ENCODE data around the gene PARP15. TPM values are rescaled to one million over a fixed set of nuclear protein-coding genes. Genes with fewer than 3 reads are reported as not detected.

Gene PARP15
- total RNA-seq, 1 donor from 2014 or later, result 1.1 TPM

DNA sequence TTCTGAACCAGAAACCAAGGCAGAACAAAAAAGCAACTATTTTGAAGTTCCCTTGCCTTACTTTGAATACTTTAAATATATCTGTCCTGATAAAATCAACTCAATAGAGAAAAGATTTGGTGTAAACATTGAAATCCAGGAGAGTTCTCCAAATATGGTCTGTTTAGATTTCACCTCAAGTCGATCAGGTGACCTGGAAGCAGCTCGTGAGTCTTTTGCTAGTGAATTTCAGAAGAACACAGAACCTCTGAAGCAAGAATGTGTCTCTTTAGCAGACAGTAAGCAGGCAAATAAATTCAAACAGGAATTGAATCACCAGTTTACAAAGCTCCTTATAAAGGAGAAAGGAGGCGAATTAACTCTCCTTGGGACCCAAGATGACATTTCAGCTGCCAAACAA lies 8.7 kb upstream of the PARP15 start:
- DNase-seq (ENCODE audit: extremely low read depth, low read depth, low spot score), result no peak

DNA sequence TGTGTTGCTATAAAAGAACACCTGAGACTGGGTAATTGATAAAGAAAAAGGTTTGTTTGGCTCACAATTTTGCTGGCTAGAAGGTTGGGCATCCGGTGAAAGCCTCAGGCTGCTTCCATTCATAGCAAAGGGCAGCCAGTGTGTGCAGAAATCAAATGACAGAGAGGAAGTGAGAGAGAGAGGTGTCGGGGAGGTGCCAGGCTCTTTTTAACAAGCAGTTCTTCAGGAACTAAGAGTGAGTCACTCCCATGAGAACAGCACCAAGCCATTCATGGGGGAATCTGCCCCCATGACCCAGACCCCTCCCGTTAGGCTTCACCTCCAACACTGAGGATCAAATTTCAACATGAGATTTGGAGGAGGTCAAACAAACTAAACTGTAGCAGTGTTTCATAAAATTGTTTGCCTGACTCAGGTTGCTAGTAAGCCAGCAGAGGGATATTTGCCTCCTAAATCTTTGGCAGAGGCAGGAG lies 4.5 kb upstream of the PARP15 start:
- DNase-seq (ENCODE audit: extremely low read depth, low read depth, low spot score), result no peak

DNA sequence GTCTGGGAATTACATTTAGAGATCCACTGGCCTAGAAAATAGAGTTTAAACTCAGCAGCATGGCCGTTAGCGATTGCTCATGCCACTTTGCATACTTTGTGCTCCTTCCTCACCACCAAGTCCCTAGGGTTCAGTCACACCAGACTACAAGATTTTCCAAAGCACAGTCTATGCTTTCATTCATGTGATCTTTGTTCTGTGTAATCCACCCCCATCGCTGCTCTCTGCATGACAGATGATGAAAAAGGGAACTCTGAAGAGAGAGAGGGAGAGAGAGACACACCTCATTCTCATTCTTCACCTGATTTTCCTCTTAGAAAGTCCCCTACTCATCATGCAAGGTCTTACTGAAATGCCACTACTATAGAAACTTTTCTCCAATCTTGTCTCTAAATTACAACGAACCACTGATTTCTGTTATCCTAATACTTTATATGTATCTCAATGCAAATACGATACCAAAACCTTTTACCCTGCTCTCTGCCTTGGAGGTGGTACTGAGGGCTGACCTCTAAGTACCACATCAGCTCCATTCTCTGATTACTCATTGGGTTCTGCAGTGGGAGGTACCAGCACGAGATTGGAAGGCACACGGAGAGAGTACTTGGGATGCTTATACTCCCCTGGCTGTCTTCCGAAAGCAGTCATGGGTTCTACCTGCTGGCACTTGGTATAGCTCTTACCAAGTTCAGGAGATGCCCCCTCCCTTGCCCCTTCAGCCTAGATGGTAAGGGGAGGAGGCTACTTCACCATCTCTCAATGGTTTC lies 1.1 kb upstream of the PARP15 start:
- DNase-seq (ENCODE audit: extremely low read depth, low read depth, low spot score), result no peak

DNA sequence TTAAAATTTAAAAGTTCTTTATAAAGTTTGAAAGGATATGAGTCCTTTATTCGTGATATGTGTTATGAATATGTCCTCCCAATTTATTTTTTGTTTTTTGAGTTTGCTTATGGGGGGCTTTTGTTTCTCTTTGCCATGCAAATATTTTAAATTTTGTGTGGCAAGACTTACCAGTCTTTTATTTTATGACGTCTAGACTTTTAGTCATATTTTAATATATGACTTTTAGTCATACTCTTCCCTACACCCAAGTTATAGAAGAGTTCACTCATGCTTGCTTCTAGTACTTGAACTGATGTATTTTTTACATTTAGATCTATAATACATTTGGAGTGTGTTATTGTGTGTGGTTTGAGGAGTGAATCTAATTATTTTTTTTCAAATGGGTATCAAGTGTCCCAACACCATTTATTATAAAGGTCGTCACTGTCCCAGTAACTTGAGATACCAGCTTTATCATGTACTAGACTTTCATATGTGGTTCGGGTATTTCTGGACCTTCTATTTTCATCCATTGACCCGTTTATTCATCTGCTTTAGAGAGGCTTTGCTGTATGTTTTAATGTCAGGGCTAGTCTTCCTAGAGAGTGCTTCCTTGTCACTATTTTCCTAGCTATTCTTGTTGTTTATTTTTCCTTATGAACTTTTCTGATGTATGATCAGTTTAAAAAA lies 755 bp downstream of the PARP15 start:
- DNase-seq (ENCODE audit: extremely low read depth, low read depth, low spot score), result no peak

DNA sequence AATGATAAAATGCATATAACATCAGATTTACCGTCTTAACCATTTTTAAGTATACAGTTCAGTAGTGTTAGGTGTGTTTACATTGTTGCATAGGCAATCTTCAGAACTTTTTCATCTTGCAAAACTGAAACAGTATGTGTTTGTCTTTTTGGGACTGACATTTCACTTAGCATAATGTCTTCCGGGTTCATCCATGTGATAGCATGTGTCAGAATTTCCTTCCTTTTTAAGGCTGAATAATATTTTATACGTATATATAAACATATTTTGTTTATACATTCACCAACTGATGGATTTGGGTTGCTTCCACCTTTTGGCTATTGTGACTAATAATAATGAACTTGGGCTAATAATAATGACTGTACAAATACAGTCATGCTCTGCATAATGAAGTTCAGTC lies 3.0 kb downstream of the PARP15 start:
- DNase-seq (ENCODE audit: extremely low read depth, low read depth, low spot score), result no peak

DNA sequence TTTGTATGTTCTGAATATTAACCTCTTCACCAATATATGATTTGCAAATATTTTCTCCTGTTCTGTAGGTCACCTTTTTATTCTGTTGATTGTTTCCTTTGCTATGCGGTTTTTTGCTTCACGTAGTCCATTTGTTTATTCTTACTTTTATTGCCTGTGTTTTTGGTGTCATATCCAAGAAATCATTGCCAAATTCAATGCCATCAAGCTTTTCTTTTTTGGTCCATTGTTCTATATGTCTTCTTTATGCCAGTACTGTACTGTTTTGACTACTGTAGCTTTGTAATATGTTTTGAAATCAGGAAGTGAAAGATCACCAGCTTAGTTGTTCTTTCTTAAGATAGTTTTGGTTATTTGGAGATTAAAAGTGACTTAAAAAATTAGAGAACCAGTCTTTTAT lies 4.2 kb downstream of the PARP15 start:
- DNase-seq (ENCODE audit: extremely low read depth, low read depth, low spot score), result no peak

DNA sequence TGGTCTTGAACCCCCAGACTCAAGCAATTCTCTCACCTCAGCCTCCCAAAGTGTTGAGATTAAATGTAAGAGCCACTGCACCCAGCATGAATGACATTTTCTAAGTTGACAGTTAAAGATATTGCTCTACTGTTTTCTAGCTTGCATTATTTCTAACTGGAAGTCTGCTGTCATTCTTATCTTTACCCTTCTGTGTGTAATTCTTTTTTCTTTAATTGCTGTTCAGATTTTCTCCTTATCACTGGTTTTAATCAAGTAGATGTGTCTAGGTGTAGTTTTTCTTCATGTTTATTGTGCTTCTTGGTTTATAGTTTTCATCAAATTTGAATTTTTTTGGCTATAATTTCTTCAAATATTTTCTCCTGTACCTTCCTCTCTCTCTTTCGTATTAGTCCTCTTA lies 4.9 kb downstream of the PARP15 start:
- DNase-seq (ENCODE audit: extremely low read depth, low read depth, low spot score), result no peak

DNA sequence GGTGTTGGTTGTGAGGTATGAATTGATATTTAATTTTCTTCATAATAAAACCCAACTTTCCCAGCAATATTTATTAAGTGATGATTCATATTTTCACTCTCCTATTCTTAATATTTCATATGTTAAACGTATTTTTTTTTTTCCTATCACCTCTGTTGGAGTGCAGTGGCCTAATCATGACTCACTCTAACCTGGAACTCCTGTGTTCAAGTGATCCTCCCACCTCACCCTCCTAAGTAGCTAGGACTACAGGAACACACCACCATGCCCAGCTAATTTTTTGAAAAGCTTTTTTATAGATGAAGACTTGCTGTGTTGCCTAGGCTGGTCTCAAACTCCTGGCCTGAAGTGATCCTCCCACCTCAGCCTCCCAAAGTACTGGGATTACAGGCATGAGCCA lies 8.6 kb downstream of the PARP15 start:
- no peak for DNase-seq (ENCODE audit: extremely low read depth, low read depth, low spot score)

DNA sequence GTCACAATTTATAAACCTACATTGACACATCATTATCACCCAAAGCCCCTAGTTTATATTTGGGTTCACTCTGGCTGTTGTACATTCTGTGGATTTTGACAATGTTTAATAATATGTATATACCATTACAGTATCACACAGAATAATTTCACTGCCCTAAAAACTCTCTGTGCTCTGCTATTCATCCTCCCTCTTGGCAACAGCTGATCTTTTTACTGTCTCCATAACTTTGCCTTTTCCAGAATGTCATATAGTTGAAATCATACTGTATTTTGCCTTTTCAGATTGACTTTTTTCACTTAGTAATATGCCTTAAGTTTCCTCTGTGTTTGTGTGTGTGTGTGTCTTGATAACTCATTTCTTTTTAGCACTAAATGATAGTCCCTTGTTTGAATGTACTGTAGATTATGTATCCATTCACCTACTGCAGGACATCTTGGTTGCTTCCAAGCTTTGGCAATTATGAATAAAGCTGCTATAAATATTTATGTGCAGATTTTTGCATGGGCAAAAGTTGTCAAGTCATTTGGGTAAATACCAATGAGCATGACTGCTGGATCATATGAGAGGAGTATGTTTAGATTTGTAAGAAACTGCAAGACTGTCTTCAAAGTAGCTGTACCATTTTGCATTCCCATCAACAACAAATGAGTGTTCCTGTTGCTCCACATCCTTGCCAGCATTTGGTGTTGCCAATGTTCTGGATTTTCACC lies 9.5 kb downstream of the PARP15 start:
- DNase-seq (ENCODE audit: extremely low read depth, low read depth, low spot score), result no peak

DNA sequence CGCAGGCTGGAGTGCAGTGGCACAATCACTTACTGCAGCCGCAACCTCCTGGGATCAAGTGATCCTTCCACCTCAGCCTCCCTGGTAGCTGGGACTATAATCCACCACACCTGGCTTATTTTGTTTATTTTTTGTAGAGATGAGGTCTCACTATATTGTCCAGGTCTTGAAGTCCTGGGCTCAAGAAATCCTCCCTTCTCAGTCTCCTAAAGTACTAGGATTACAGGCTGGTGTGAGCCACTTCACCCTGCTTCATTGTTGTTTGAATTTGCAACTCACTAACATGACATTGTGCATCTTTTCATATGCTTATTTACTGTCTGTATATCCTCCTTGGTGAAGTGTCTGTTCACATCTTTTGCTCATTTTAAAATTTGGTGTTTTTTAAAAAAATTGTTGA lies 10.1 kb downstream of the PARP15 start:
- no peak for DNase-seq (ENCODE audit: extremely low read depth, low read depth, low spot score)

DNA sequence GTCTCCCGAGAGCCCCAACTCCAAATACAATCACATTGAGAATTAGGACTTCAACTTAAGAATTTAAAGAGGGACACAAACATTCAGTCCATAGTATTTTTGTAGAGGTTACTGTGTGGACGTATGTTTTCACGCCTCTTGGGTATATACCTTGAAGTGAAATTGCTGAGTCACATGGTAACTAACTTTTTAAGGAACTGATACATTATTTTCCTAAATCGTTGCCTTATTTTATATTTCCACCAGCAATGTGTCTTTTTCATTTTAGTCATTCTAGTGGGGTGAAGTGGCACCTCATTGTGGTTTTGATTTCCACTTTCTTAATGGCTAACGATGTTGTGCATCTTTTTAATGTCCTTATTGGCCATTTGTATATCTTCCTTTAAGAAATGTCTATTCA lies 11.8 kb downstream of the PARP15 start:
- no peak for DNase-seq (ENCODE audit: extremely low read depth, low read depth, low spot score)

DNA sequence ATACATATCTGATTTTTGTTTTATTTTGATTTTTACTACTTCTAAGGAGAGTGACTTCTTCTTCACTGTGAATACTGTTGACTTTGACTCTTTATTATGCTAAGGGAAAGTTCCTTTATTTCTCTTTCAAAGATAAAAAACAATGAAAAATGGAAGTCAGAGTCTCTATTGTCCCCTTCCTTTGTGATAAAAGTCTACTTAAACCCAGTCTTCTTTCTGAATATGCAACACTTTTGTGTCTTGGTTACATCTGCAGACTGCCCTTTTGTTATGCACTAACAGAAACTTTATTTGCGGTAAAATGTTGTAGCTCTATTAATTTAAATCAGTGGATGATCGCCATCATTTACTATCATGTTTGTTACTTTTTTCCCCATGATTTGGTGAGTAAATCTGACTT lies 13.2 kb downstream of the PARP15 start:
- DNase-seq (ENCODE audit: extremely low read depth, low read depth, low spot score), result no peak

DNA sequence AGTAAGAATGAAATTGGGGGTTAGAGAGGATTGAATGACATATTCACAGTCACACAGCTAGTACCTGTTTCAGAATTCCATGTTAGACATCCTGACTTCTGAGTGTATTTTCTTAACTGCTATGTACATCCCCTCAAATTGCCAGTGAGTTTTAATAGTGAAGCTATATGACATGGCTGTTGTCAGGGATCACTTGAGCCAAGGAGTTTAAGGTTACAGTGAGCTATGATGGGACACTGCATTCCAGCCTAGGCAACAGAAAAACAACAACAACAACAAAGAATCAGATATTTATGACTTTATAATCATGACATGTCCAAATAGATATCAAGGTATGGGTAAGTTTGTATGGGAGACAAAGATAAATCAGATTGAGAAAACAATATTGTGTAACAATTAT lies 16.6 kb downstream of the PARP15 start:
- no peak for DNase-seq (ENCODE audit: extremely low read depth, low read depth, low spot score)

DNA sequence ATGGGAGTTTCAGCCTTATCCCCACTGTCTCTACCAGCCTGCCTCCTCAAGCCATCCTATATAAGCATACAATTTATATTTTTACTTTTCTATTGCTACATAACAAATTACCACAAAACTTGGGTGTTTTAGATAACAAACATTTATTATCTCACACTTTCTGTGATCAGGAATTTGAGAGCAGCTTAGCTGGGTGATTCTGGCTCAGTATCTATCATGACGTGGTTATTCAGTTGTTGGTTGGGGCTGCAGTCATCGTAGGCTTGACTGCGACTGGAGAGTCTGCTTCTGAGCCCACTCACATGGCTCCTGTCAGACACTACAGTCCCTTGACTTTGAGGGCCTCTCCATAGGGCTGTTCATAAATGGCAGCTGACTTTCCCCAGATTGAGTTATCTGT lies 20.7 kb downstream of the PARP15 start:
- DNase-seq (ENCODE audit: extremely low read depth, low read depth, low spot score), result no peak

DNA sequence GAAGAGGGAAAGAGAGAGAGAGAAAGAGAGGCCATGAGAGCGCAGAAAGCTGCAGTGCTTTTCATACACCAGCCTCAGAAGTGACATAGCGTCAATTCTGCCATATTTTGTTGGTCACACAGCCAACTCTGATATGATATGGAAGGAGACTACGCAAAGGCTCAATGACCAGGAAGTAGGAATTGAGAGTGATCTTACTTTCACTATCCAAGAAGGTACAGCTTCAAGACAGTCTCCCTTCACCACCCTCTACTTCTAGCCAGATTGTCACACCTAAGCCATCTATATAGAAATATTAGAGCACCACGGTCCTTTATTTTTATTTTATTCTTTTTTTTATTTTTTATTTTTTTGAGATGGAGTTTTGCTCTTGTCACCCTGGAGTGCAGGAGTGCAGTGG lies 21.1 kb downstream of the PARP15 start:
- no peak for DNase-seq (ENCODE audit: extremely low read depth, low read depth, low spot score)

DNA sequence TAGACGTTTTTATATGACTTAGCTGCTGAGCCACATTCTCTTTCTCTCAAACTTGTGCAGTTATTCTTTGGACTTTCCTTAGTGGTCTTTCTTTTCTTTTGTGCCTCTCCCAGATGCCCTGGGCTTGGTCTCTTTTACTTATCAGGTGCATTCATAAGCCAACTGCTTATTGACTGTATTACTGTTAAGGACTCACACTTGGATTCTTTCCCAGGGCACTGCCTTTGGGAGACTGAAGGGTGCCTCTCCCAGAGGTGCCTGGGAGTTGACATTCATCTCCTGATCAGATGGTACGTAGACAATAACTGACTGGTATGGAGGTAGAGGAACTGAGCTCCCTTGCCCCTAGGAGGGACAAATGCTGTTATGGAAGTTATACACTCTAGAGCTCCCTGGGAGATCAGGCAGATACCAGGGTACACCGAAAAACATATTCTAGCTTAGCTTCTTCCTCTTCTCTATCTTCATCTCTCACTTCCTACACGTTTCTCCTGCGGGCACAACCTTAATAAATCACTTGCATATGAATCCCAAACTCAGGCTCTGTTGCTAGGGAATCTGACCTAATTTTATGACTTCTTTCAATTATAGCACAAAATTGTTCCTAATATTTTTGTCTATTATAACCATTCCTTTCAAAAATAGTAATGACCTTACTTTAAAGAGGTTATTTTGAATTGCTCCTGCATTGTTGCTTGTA lies 24.7 kb downstream of the PARP15 start:
- no peak for DNase-seq (ENCODE audit: extremely low read depth, low read depth, low spot score)

DNA sequence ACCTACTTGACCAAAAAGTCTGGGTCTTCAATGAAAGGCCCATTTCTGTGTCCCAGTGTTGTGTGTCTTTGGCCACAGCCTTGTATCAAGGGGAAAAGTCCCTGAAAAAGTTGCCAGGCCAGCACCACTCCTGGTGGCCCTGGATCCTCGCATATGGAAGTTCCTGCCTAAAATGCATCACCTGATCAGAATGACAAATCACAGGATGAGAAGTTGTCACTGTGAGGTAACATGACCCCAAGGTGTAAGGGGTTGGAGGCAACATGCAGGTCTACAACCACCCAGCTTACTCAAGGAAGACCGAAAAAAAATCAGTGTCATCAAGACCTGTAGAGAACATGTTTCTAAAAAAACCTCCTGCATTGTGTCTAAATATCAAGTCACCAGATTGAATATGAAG lies 25.6 kb downstream of the PARP15 start:
- no peak for DNase-seq (ENCODE audit: extremely low read depth, low read depth, low spot score)

DNA sequence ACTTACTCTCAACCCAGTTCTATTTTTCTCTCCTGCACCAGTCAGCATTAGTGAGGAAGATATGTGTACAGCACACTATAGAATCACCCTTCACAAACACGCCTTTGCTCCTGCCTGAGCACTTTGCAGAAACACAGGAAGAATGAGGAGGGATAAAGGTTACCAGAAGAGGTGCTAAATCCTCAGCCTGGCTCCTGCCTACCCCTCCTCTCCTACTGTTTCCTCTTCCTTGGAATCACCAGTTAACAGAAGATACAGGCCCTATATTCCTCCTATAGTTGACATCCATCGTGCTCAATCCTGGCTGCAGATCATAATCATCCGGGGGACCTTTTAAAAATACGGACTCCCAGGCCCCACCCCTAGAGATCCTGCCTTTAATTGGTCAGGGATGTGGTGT lies 28.9 kb downstream of the PARP15 start:
- no peak for DNase-seq (ENCODE audit: extremely low read depth, low read depth, low spot score)

DNA sequence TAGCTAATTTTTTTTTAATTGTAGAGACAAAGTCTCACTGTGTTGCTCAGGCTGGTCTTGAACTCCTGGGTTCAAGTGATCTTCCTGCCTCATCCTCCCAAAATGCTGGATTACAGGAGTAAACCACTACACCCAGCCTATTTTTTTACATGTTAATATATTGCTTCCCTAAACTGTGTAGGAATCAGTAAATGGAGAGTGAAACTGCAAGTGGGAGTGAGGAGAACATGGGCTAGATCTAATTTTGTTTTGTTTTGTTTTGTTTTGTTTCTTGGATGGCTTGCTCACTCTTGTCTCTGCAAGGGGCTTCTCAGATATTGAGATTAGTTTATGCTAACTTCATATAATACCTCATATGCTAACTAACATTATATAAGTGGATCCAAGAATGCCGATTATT lies 31.5 kb downstream of the PARP15 start:
- DNase-seq (ENCODE audit: extremely low read depth, low read depth, low spot score), result no peak

DNA sequence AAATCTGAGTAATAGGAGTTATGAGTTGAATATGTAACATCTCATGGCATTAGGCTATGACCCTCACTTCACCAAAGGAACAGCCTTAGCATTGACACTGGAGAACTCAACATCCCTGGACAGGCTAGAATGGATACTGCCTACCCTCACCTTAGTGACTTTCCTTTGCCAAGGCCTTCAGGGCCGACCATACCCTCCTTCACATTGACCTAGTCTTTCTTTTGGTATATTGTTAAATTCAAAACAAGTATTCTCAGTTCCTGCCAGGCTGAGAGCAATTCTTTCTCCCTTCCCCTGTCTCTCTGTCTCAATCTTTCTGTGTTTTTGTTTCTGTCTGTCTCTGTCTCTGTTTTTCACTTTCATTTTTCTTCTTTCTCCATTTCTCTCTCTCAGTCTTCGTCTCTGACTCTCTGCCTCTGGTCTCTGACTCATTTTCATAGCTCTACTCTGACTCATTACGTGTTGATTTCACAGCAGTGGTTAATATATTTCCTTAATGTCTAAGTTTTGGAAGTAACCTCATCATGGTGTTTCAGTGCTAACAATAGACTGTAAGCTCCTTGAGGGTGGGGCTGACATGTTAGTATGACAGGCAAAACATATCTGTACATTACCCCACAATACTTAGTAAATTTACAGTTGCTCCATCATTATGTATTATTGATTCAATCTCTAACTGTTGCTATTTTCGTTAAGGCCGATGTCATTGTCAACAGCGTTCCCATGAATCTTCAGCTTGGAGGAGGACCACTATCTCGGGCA lies 32.5 kb downstream of the PARP15 start:
- DNase-seq (ENCODE audit: extremely low read depth, low read depth, low spot score), result no peak

DNA sequence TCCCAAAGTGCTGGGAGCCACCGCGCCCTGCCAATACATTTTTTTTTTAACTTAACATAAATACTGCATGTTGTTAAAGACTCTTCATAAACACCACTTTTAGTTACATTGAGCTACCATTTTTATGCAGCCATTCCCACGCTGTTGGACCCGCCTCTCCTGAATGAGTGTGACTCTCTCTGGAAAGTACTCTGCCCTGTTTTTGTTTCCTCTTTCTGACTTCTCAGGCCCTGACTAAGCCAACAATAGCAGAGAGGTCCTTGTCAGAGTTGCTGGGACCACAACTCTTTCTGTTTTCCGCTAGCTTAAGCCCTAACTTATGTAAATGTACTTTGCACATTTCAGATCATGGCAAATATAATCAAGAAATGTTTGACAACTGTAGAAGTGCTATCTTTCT lies 35.2 kb downstream of the PARP15 start:
- DNase-seq (ENCODE audit: extremely low read depth, low read depth, low spot score), result no peak
